ENCODE results near the gene KCNIP4. TPM values are rescaled to one million over a fixed set of nuclear protein-coding genes. Genes with fewer than 3 reads are reported as not detected.

KCNIP4 gene
- total RNA-seq, 4 donors from 2014 or later, result not detected

- no peak overlapping the region for H3K27ac ChIP-seq
- no peak overlapping the region for H3K4me3 ChIP-seq
- TF ChIP-seq POLR2A (IDR thresholded peaks at IDR 0.05), result no peak
- no peak for TF ChIP-seq CTCF (IDR thresholded peaks at IDR 0.05)
- no peak for TF ChIP-seq EP300 (IDR thresholded peaks at IDR 0.05)
- H3K27me3 ChIP-seq, result no peaks in the 10 kb centered on the region
- H3K36me3 ChIP-seq, result no peaks in the 10 kb centered on the region
- WGBS, 2 donors, result 81 to 92% methylated on average over 1 of the region's 1 CpG
- peaks cover 0 to 19% (median 1%) of the 10 kb centered on the region in 4 donors for H3K9me3 ChIP-seq
- no peak for DNase-seq (ENCODE audit: low spot score in 2 of 2)
- no peaks in the 10 kb centered on the region for H3K4me1 ChIP-seq
Measured at GRCh38 chr4:21901831-21902230, 46.7 kb downstream of the KCNIP4 start.

GRCh38 chr4:21901281-21901680, 47.3 kb downstream of the KCNIP4 start:
- Histone ChIP-seq H3K27ac (no peak overlapping the region), H3K4me1 (no peaks in the 10 kb centered on the region), H3K4me3 (no peak overlapping the region), H3K9me3 (peaks cover 0 to 19% (median 1%) of the 10 kb centered on the region in 4 donors), H3K27me3 (no peaks in the 10 kb centered on the region), H3K36me3 (no peaks in the 10 kb centered on the region)
- TF ChIP-seq EP300 (IDR thresholded peaks at IDR 0.05) (no peak), CTCF (IDR thresholded peaks at IDR 0.05) (no peak), POLR2A (IDR thresholded peaks at IDR 0.05) (no peak)
- 49 to 67% methylated on average over 2 of the region's 2 CpGs for WGBS, 2 donors
- no peak for DNase-seq (ENCODE audit: low spot score in 2 of 2)

GRCh38 chr4:21900211-21900610, 48.4 kb downstream of the KCNIP4 start:
- Histone ChIP-seq H3K36me3 (no peaks in the 10 kb centered on the region), H3K4me3 (no peak overlapping the region), H3K27ac (no peak overlapping the region), H3K9me3 (peaks cover 0 to 19% (median 1%) of the 10 kb centered on the region in 4 donors), H3K27me3 (no peaks in the 10 kb centered on the region), H3K4me1 (no peaks in the 10 kb centered on the region)
- DNase-seq (ENCODE audit: low spot score in 2 of 2), result no peak
- WGBS, 2 donors, result 29 to 56% methylated on average over 2 of the region's 2 CpGs
- TF ChIP-seq EP300 (IDR thresholded peaks at IDR 0.05) (no peak), POLR2A (IDR thresholded peaks at IDR 0.05) (no peak), CTCF (IDR thresholded peaks at IDR 0.05) (no peak)

GRCh38 chr4:21898101-21898500, 50.5 kb downstream of the KCNIP4 start:
- Histone ChIP-seq H3K4me1 (no peaks in the 10 kb centered on the region), H3K27ac (no peak overlapping the region), H3K36me3 (no peaks in the 10 kb centered on the region), H3K9me3 (peaks cover 0 to 19% (median 1%) of the 10 kb centered on the region in 4 donors), H3K4me3 (no peak overlapping the region), H3K27me3 (no peaks in the 10 kb centered on the region)
- DNase-seq (ENCODE audit: low spot score in 2 of 2), result no peak
- TF ChIP-seq POLR2A (IDR thresholded peaks at IDR 0.05) (no peak), EP300 (IDR thresholded peaks at IDR 0.05) (no peak), CTCF (IDR thresholded peaks at IDR 0.05) (no peak)
- 79 to 100% methylated on average over 1 to 2 of the region's 2 CpGs for WGBS, 2 donors

- TF ChIP-seq EP300 (IDR thresholded peaks at IDR 0.05) (no peak), CTCF (IDR thresholded peaks at IDR 0.05) (no peak), POLR2A (IDR thresholded peaks at IDR 0.05) (no peak)
- H3K4me3 ChIP-seq, result no peak overlapping the region
- no peaks in the 10 kb centered on the region for H3K36me3 ChIP-seq
- H3K27me3 ChIP-seq, result no peaks in the 10 kb centered on the region
- WGBS, 2 donors, result 91 to 98% methylated on average over 2 of the region's 2 CpGs
- no peak for DNase-seq (ENCODE audit: low spot score in 2 of 2)
- no peak overlapping the region for H3K27ac ChIP-seq
- no peaks in the 10 kb centered on the region for H3K4me1 ChIP-seq
- H3K9me3 ChIP-seq, result peaks cover 0 to 19% (median 1%) of the 10 kb centered on the region in 4 donors
Measured at GRCh38 chr4:21896767-21897166, 51.8 kb downstream of the KCNIP4 start.

Data from tibial nerve (tissue), 4 donors.